ENCODE data around the gene CPNE4.

Gene CPNE4

DNA sequence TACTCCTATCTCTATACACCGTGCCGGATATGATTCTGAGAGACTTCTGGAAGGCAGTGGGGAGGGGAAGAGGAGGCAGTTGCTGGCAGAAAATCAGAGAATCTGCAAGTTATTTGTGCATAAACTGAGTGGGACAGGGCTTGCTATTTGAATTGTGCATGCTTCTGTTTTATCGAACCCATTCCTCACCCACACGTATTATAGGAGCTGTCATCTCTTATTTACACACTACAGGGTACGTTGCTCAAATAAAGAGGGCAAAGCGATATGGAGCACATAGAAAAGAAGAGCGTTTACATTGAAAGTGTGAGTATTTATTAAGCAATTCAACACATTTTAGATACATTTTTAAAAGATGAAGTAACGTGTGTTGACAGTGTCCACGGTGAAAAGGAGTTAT is 191.6 kb downstream of the CPNE4 start:
- Mint-ChIP-seq H3K4me3 (no peak overlapping the region), H3K27me3 (peaks cover 3% of the 10 kb centered on the region)

DNA sequence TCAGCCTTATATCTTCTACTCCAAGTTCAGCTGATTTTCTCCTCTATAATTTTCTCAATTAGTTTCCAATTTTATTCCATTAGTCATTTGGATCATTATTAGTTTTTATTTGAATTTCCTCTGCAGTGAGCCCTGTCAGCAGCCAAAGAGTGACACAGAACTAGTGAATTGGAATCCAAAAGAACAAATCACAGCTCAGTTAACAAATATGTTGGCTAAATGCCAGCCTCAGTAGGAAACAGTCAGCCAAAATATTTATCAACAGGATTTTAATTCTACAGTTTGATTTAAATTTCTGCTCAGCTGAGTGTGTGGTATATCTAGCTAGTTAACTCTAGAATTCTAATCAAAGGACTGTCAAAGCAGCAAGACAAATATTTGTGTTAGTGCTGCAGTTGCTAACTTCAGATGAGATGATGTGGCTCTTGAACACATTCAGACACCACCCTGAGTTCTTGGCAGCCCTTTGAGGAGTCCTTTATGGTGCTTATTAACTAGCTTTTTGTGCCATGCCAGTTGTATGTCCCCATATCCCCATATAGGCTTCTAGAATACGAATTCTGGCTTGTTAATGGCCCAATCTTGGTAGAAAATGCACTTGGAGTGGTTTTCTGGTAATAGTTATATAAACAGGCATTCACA is 194.5 kb downstream of the CPNE4 start:
- ATAC-seq (no peak), DNase-seq (no peak)
- Mint-ChIP-seq H3K9me3 (no peaks in the 10 kb centered on the region), H3K4me1 (no peaks in the 10 kb centered on the region), H3K36me3 (ENCODE audit: low read depth) (no peaks in the 10 kb centered on the region), H3K4me3 (no peak overlapping the region), H3K27ac (no peak overlapping the region), H3K27me3 (peaks cover 1% of the 10 kb centered on the region)

More for the DNA sequence above, 191.6 kb downstream of the CPNE4 start:
- ATAC-seq (no peak), DNase-seq (no peak)
- no peak overlapping the region for H3K27ac Mint-ChIP-seq
- no peaks in the 10 kb centered on the region for H3K36me3 Mint-ChIP-seq (ENCODE audit: low read depth)
- H3K4me1 Mint-ChIP-seq: no peaks in the 10 kb centered on the region
- H3K9me3 Mint-ChIP-seq: no peaks in the 10 kb centered on the region

DNA sequence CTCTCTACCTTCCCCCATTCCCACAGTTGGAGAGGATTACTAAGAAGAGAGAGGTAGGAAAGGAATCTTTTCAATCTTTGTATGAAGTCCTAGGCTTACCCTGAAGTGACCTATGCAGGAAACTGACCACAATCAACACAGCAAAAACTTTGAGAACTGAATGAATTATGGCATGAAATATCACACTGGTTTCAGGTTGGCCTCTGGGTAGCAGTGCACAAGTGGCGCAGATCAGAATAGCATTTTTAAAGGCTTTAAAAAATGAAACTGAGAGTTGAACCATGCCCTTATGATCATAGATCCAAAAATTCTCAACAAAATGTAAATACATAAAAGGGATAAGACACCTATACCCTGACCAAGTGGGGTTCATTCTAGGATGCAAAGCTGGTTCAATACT is 198.9 kb downstream of the CPNE4 start:
- Mint-ChIP-seq H3K27ac (no peak overlapping the region), H3K4me1 (no peaks in the 10 kb centered on the region), H3K4me3 (no peak overlapping the region), H3K9me3 (no peaks in the 10 kb centered on the region), H3K36me3 (ENCODE audit: low read depth) (no peaks in the 10 kb centered on the region), H3K27me3 (peaks cover 5% of the 10 kb centered on the region)
- ATAC-seq (no peak), DNase-seq (no peak)

DNA sequence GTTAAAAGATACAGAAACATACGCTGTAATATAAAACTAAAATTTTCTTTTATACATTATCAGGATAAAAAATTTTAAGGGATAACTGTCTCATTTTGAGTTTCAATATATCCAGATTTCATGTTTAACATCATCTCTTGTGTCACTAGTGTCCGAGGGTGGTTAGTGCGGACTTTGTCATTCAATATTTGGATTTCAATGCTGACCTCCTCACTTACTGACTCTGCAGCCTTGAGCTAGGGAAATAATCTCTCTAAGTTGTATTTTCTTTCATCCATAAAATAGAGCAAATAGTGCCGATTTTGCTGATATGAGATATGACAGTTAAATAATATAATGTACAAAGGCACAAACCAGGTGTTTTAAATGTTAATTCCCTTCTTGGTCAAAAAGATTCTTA is 203.2 kb downstream of the CPNE4 start:
- no peak overlapping the region for H3K27ac Mint-ChIP-seq
- no peaks in the 10 kb centered on the region for H3K4me1 Mint-ChIP-seq
- no peaks in the 10 kb centered on the region for H3K36me3 Mint-ChIP-seq (ENCODE audit: low read depth)
- peaks cover 5% of the 10 kb centered on the region for H3K27me3 Mint-ChIP-seq
- H3K9me3 Mint-ChIP-seq: peaks cover 4% of the 10 kb centered on the region
- no peak for ATAC-seq
- H3K4me3 Mint-ChIP-seq: no peak overlapping the region
- DNase-seq: no peak

DNA sequence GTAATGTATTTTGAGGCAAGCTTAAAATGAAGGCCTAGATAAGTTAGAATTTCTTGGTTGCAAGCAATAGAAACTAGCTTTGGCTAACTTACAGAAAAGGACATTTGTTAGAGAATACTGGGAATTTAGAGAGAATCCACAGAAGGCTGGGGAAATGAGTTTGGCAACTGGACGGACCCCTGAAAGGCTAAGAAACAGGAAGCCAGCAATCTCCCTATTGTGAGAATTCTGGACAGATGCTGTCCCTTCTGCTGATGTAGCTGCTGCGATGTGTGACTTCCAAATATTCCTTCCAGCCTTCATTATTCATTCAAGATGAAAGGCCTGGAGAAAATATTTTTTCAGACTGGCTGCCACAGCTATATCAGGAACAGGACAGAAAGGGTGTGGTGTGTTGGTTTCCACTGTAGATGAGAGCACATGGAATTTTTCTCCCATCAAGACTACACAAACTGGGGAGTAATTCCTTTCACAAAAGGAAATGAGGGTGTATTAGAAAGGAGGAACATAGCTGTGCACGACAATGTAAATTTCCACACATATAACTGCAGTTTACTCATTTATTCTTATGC is 213.5 kb downstream of the CPNE4 start:
- no peak overlapping the region for H3K27ac Mint-ChIP-seq
- H3K9me3 Mint-ChIP-seq: no peaks in the 10 kb centered on the region
- no peaks in the 10 kb centered on the region for H3K4me1 Mint-ChIP-seq
- H3K27me3 Mint-ChIP-seq: no peaks in the 10 kb centered on the region
- DNase-seq (no peak), ATAC-seq (no peak)
- H3K36me3 Mint-ChIP-seq (ENCODE audit: low read depth): no peaks in the 10 kb centered on the region
- no peak overlapping the region for H3K4me3 Mint-ChIP-seq

DNA sequence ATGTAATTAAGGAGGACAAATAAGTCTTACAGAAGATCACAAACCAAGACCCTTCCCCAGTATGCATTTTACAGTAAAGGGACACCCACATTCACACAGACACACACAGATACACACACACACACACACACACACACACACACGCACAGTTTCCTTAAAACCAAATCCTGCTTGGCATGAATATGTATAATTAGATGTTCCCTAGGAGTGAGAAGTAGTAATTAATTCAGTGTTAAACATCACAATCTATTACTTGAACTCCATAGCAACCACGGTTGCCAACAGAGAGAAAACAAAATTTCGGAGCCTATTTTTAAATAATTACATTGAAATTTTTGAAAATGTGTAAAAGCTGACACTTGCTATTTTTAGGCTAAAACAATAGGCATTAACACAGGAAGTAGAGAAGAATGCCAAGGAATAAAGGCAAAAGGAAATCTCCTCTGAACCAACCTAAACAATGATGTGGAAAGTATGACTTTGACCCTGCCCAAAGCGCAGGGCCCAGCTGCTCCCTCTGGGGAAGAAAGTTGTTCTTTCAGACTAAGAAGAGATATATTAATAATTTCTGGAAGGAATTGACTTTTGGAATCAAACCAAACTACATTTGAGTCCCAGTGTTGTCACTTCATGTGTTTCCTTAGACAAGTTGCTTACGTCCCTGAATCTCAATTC is 215.3 kb downstream of the CPNE4 start:
- Mint-ChIP-seq H3K27me3 (no peaks in the 10 kb centered on the region), H3K4me1 (no peaks in the 10 kb centered on the region), H3K4me3 (no peak overlapping the region), H3K27ac (no peak overlapping the region), H3K36me3 (ENCODE audit: low read depth) (no peaks in the 10 kb centered on the region), H3K9me3 (no peaks in the 10 kb centered on the region)
- DNase-seq (no peak), ATAC-seq (no peak)

DNA sequence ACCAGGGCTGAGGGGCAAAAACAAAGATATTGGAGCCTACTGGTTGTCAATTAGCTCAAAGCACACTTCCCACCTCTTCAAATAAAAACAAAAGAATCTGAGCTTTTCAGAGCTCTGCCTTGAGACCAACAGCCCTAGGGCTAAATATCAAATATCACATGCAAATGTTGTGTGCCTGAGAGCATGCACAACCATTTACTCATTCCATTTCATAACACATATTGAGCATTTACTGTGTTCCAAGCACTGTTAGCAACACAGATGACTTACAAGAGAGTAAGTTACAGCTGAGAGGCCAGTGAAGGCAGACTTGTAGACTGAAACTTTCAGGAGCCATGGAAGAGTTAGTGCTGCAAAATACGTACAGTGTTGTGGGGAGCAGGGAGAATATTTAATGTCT is 222.4 kb downstream of the CPNE4 start:
- no peak for ATAC-seq
- H3K36me3 Mint-ChIP-seq (ENCODE audit: low read depth): no peaks in the 10 kb centered on the region
- H3K27ac Mint-ChIP-seq: no peak overlapping the region
- H3K27me3 Mint-ChIP-seq: peaks cover 6% of the 10 kb centered on the region
- H3K4me1 Mint-ChIP-seq: no peaks in the 10 kb centered on the region
- no peaks in the 10 kb centered on the region for H3K9me3 Mint-ChIP-seq
- no peak overlapping the region for H3K4me3 Mint-ChIP-seq
- DNase-seq: no peak

DNA sequence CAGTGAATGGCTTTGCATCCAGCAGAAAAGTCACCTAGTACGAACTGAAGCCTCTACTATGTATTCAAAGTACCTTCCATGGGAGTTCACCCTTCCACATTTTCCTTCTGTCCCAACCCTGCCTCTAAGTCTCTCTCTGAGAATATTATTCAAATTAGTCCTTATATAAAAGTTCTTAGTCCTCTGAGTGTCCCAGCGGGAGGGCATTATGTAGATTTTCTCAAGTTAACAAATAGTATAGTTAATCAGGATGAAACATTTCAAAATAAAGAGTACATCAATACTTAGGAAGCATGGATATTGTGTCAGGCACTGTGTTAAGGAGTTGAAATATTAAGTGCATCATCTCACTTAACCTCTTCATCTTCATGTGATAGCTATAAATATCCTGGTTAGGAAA is 223.3 kb downstream of the CPNE4 start:
- no peak for ATAC-seq

DNA sequence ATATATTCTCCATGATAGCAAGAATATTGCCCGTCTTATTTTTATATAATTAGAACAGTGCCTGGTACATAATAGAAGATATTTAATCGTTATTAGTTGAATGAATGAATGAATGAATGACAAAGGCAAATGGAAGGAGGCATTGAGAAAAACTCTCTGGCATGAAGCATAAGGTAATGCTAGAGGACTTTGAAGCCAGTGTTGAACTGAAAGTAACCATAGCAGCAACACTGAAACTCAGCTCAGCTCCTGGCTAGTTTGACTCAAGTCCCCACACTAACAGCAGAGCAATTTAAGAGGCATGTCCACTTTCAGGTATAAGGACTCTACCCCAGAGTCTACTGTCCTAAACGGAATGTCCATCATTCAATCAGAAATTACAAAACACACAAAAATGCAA is 227.0 kb downstream of the CPNE4 start:
- no peak overlapping the region for H3K27ac Mint-ChIP-seq
- H3K36me3 Mint-ChIP-seq (ENCODE audit: low read depth): no peaks in the 10 kb centered on the region
- no peak for ATAC-seq

More for the DNA sequence above, 223.3 kb downstream of the CPNE4 start:
- H3K27me3 Mint-ChIP-seq: peaks cover 6% of the 10 kb centered on the region
- H3K27ac Mint-ChIP-seq: no peak overlapping the region
- H3K4me1 Mint-ChIP-seq: no peaks in the 10 kb centered on the region
- no peak for DNase-seq
- H3K9me3 Mint-ChIP-seq: no peaks in the 10 kb centered on the region
- no peak overlapping the region for H3K4me3 Mint-ChIP-seq
- H3K36me3 Mint-ChIP-seq (ENCODE audit: low read depth): no peaks in the 10 kb centered on the region

DNA sequence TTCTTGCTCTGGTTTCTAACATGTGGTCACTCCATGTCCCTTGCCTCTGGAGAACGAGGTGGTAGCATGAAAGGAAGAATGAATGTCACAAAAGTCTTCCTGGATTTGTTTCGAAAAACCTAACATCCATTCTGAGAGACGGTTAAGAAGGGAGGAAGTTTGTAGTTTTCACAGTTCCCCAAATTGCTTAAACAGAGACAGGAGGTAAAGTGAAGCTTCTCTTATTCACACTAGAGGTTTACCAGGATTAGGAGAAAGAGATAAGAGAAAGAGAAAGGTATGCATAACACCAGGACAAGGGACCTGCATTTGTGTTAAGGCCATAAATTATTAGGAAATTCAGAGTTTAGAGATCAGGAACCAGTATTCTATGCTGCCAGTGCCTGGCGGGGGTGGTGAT is 228.1 kb downstream of the CPNE4 start:
- Mint-ChIP-seq H3K9me3 (no peaks in the 10 kb centered on the region), H3K27me3 (peaks cover 6% of the 10 kb centered on the region), H3K4me1 (no peaks in the 10 kb centered on the region), H3K36me3 (ENCODE audit: low read depth) (no peaks in the 10 kb centered on the region), H3K27ac (no peak overlapping the region), H3K4me3 (no peak overlapping the region)
- DNase-seq (no peak), ATAC-seq (no peak)

More for the DNA sequence above, 227.0 kb downstream of the CPNE4 start:
- no peak for DNase-seq
- H3K4me3 Mint-ChIP-seq: no peak overlapping the region
- no peaks in the 10 kb centered on the region for H3K4me1 Mint-ChIP-seq
- peaks cover 6% of the 10 kb centered on the region for H3K27me3 Mint-ChIP-seq
- no peaks in the 10 kb centered on the region for H3K9me3 Mint-ChIP-seq

DNA sequence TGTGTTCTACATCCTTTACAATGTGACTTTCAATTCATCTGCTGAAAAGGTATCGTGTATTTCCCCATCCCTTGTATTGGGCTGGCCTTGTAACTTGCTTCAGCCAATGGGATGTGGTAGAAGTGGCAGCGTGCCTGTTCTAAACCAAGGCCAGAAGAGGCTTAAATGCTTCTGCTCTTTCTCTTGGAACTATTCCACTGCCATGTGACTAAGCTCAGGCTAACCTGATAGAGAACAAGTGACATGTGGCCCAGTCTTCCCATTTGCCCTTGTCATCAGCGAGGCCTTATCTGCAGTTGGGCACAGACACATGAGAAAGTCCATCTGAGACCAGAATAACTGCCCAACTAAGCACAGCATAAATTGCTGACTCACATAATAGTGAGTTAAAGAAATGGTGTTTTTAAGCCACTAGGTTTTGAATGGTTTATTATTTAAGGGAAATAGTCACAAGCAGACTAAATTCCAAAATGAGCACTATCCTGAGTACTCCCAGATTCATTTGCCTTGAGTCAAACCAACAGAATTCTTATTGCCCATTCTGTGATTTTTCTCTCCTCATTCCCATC is 230.2 kb downstream of the CPNE4 start:
- DNase-seq (no peak), ATAC-seq (no peak)
- Mint-ChIP-seq H3K36me3 (ENCODE audit: low read depth) (no peaks in the 10 kb centered on the region), H3K4me3 (no peak overlapping the region), H3K27ac (no peak overlapping the region), H3K4me1 (no peaks in the 10 kb centered on the region), H3K9me3 (no peaks in the 10 kb centered on the region), H3K27me3 (peaks cover 4% of the 10 kb centered on the region)

DNA sequence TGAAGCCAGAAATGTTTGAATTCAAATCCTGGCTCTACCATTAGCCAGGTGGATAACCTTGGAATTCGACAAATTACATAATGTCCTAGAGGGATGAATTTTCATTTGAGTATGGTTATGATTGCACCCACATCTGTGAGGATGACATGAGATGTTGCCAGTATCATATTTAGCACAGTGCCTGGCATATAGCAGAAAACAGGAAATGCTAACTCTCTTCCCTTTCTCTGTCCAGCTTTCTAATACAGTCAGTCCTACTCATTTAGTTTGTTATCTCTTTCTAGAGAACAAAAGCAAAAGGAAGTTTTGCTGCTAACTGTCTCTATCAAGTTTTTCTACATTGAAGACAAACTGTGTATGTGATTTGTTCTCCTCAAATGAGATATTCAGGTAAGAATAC is 231.7 kb downstream of the CPNE4 start:
- Mint-ChIP-seq H3K4me3 (no peak overlapping the region), H3K9me3 (no peaks in the 10 kb centered on the region), H3K27ac (no peak overlapping the region), H3K36me3 (ENCODE audit: low read depth) (no peaks in the 10 kb centered on the region), H3K27me3 (no peaks in the 10 kb centered on the region), H3K4me1 (no peaks in the 10 kb centered on the region)
- no peak for DNase-seq
- ATAC-seq: no peak

DNA sequence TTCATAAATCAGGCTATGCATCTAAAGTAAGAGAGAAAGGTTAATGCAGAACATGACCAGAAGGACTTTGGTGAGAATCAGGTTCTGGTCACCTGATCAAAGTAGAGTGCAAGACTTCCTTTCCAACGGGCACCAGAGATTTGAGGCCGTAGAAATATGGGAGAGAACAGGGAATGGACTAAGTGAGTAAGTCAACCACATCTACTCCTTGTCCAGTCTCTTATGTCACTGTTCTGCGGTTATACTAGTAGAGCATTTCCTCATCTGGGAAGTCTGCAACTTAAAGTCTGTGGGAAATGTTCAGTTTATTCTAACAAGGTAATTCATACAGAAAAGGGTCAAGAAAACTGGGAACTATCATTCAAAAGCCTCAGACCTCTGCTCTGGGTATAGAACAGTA is 232.8 kb downstream of the CPNE4 start:
- ATAC-seq (no peak), DNase-seq (no peak)
- Mint-ChIP-seq H3K27me3 (no peaks in the 10 kb centered on the region), H3K4me1 (no peaks in the 10 kb centered on the region), H3K27ac (no peak overlapping the region), H3K4me3 (no peak overlapping the region), H3K36me3 (ENCODE audit: low read depth) (no peaks in the 10 kb centered on the region), H3K9me3 (no peaks in the 10 kb centered on the region)

DNA sequence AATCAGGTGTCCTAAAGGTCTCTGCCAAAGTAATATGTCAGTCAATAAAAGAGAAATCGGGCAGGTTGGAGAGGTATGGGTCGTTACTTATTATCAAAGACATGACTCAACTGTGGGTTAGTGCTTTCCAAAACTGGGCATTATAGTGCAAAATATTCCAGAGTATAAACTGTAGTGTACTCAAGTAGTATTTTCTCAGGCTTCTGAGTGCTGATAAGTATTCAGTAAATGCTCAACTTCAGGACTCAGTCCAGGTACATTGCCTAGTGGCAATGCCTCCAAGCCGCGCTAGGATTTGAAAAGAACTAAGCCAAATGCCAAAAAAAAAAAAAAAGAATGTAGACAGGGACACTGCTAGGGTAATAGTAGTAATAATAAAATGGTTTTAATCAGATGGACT is 233.2 kb downstream of the CPNE4 start:
- Mint-ChIP-seq H3K27me3 (no peaks in the 10 kb centered on the region), H3K9me3 (no peaks in the 10 kb centered on the region), H3K36me3 (ENCODE audit: low read depth) (no peaks in the 10 kb centered on the region), H3K4me3 (no peak overlapping the region), H3K4me1 (peaks cover 2% of the 10 kb centered on the region), H3K27ac (no peak overlapping the region)
- no peak for DNase-seq
- no peak for ATAC-seq

DNA sequence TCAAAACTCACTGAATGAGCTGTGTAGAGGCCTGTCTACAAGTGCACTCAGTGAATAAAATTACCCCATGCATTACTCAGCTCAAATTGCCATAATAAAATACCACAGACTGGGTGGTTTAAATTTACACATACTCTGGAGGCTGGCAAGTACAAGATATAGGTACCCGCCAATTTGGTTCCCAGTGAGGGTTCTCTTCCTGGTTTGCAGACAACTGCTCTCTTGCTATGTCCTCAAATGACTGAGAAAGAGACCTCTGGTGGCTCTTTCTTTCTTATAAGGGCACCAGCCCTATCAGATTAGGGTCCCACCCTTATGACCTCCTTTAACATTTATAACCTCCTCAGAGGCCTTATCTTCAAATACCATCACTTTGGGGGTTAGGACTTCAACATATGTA is 237.0 kb downstream of the CPNE4 start:
- DNase-seq: no peak
- Mint-ChIP-seq H3K9me3 (no peaks in the 10 kb centered on the region), H3K36me3 (ENCODE audit: low read depth) (no peaks in the 10 kb centered on the region), H3K27ac (no peak overlapping the region), H3K4me3 (no peak overlapping the region), H3K27me3 (peaks cover 11% of the 10 kb centered on the region), H3K4me1 (peaks cover 12% of the 10 kb centered on the region)
- no peak for ATAC-seq
